IMR-90 (cell line): ENCODE data around the gene TMEM252. TPM values are rescaled to one million over a fixed set of nuclear protein-coding genes. Genes with fewer than 3 reads are reported as not detected.

ENCODE experiments used
- ATAC-seq: fragments of 200-7000 bp; cut with Tn5 transposase; 2 replicates; pipeline ENCODE4 v1.9.1; 2020; ENCODE audit warnings: low read depth, mild to moderate bottlenecking, moderate library complexity
- BruUV-seq: library from RNA; stranded (reverse); fragments of 400-500 nt; replicated peaks from 2 replicates; lab custom pipeline; 2021; lab: Mats Ljungman, UMichigan
- CTCF ChIA-PET: fragments of 300-600 bp; formaldehyde crosslinking; extraction: SDS; loops from one replicate; lab custom pipeline; 2021; ENCODE audit warnings: antibody characterized with exemption; lab: Yijun Ruan, JAX
- POLR2A ChIA-PET: fragments of 300-600 bp; sonication (Branson Sonifier 250); formaldehyde crosslinking; loops from one replicate; lab custom pipeline; 2022; ENCODE audit warnings: antibody characterized with exemption; ENCODE audit not compliant: unreplicated experiment; lab: Charles Lee
- DNase-seq: peaks from one replicate; pipeline ENCODE4 v3.0.0; 2013
- H2AFZ ChIP-seq: replicated peaks from 2 replicates; pipeline ENCODE3; 2013; ENCODE audit warnings: low read length, mild to moderate bottlenecking; ENCODE audit not compliant: poor library complexity
- H2AK5ac ChIP-seq: 2 replicates; pipeline ENCODE4 v1.6.1; 2013; ENCODE audit warnings: low read depth, low read length, inconsistent platforms
- H2AK9ac ChIP-seq: replicated peaks from 2 replicates; pipeline ENCODE3; 2013; ENCODE audit warnings: mild to moderate bottlenecking, low read depth, low read length, moderate library complexity; ENCODE audit not compliant: poor library complexity
- H2BK120ac ChIP-seq: 2 replicates; pipeline ENCODE4 v1.6.1; 2013; ENCODE audit warnings: low read depth, low read length, inconsistent platforms
- H2BK15ac ChIP-seq: 3 replicates; pipeline ENCODE4 v1.6.1; 2013; ENCODE audit warnings: low read depth, low read length, inconsistent platforms
- H2BK20ac ChIP-seq: 2 replicates; pipeline ENCODE4 v1.6.1; 2013; ENCODE audit warnings: low read depth, mild to moderate bottlenecking, inconsistent platforms, low read length, moderate library complexity
- H2BK5ac ChIP-seq: 2 replicates; pipeline ENCODE4 v1.6.1; 2013; ENCODE audit warnings: mild to moderate bottlenecking, low read depth, low read length, inconsistent platforms; ENCODE audit not compliant: poor library complexity, severe bottlenecking
- H3K14ac ChIP-seq: replicated peaks from 2 replicates; pipeline ENCODE4 v1.6.1; 2013; ENCODE audit warnings: low read depth, low read length, inconsistent platforms
- H3K18ac ChIP-seq: 2 replicates; pipeline ENCODE4 v1.6.1; 2013; ENCODE audit warnings: low read depth, low read length, control low read depth
- H3K23ac ChIP-seq: 2 replicates; pipeline ENCODE4 v1.6.1; 2013; ENCODE audit warnings: low read depth, low read length, inconsistent platforms
- H3K27ac ChIP-seq: 2 replicates; pipeline ENCODE4 v1.5.1; 2013; ENCODE audit warnings: mild to moderate bottlenecking, control low read depth, low read length; ENCODE audit not compliant: insufficient read depth
- H3K27me3 ChIP-seq: 2 replicates; pipeline ENCODE4 v1.6.1; 2013; ENCODE audit warnings: low read length; ENCODE audit not compliant: control insufficient read depth, insufficient read depth
- H3K36me3 ChIP-seq: 2 replicates; pipeline ENCODE4 v1.6.1; 2013; ENCODE audit warnings: low read length, mixed read lengths; ENCODE audit not compliant: control insufficient read depth, insufficient read depth
- H3K4ac ChIP-seq: 2 replicates; pipeline ENCODE4 v1.6.1; 2013; ENCODE audit warnings: low read depth, low read length, inconsistent platforms
- H3K4me1 ChIP-seq: 2 replicates; pipeline ENCODE4 v1.6.1; 2013; ENCODE audit warnings: low read length, mixed read lengths; ENCODE audit not compliant: control insufficient read depth, insufficient read depth
- H3K4me2 ChIP-seq: 2 replicates; pipeline ENCODE4 v1.6.1; 2013; ENCODE audit warnings: low read depth, mild to moderate bottlenecking, control low read depth, low read length, moderate library complexity
- H3K4me3 ChIP-seq: 2 replicates; pipeline ENCODE4 v1.5.1; 2013; ENCODE audit warnings: low read depth, mild to moderate bottlenecking, control low read depth, low read length, moderate library complexity; ENCODE audit not compliant: insufficient read depth
- H3K56ac ChIP-seq: 2 replicates; pipeline ENCODE4 v1.6.1; 2013; ENCODE audit warnings: low read length, inconsistent platforms; ENCODE audit not compliant: insufficient read depth; ENCODE audit errors: extremely low read depth
- H3K79me1 ChIP-seq, 2 experiments: 2 replicates each; pipeline ENCODE4 v1.6.1; 2013; ENCODE audit warnings: low read length in 2 of 2, inconsistent platforms in 1 of 2, low read depth in 1 of 2
- H3K9ac ChIP-seq: 2 replicates; pipeline ENCODE4 v1.6.1; 2013; ENCODE audit warnings: low read depth, low read length, control low read depth
- H3K9me1 ChIP-seq: 2 replicates; pipeline ENCODE4 v1.6.1; 2013; ENCODE audit warnings: low read length, inconsistent platforms; ENCODE audit not compliant: insufficient read depth
- H3K9me3 ChIP-seq: 2 replicates; pipeline ENCODE4 v1.6.1; 2013; ENCODE audit warnings: low read length; ENCODE audit not compliant: control insufficient read depth, insufficient read depth
- H4K20me1 ChIP-seq: 2 replicates; pipeline ENCODE4 v1.6.1; 2013; ENCODE audit warnings: low read length, inconsistent platforms; ENCODE audit not compliant: insufficient read depth
- H4K5ac ChIP-seq: 2 replicates; pipeline ENCODE4 v1.6.1; 2013; ENCODE audit warnings: mild to moderate bottlenecking, low read depth, low read length, control low read depth
- H4K8ac ChIP-seq, 2 experiments: 2 replicates each; pipeline ENCODE4 v1.6.1; 2013; ENCODE audit warnings: low read depth in 2 of 2, low read length in 2 of 2, control low read depth in 1 of 2, inconsistent platforms in 1 of 2
- H4K91ac ChIP-seq: 2 replicates; pipeline ENCODE4 v1.6.1; 2013; ENCODE audit warnings: low read depth, low read length, inconsistent platforms; ENCODE audit not compliant: insufficient read depth
- CEBPB ChIP-seq: IDR thresholded peaks from 2 replicates; pipeline ENCODE4 v1.6.1; 2012; ENCODE audit warnings: low read depth, low read length, improper control_type of control experiment
- FOS ChIP-seq: fragments of 150-350 bp; IDR thresholded peaks from 2 replicates; pipeline ENCODE4 v1.6.1; 2016; ENCODE audit warnings: low read depth, low read length
- MXI1 ChIP-seq: IDR thresholded peaks from 2 replicates; pipeline ENCODE4 v1.6.1; 2012; ENCODE audit warnings: low read depth, mild to moderate bottlenecking, low read length, moderate library complexity, borderline replicate concordance
- POLR2A ChIP-seq: IDR thresholded peaks from 2 replicates; pipeline ENCODE4 v1.6.1; 2012; ENCODE audit warnings: mild to moderate bottlenecking, low read depth, low read length
- RAD21 ChIP-seq: IDR thresholded peaks from 2 replicates; pipeline ENCODE4 v1.6.1; 2012; ENCODE audit warnings: low read length, improper control_type of control experiment
- RCOR1 ChIP-seq: IDR thresholded peaks from 2 replicates; pipeline ENCODE4 v1.6.1; 2012; ENCODE audit warnings: mild to moderate bottlenecking, low read length, improper control_type of control experiment; ENCODE audit not compliant: insufficient replicate concordance
- RFX5 ChIP-seq: IDR thresholded peaks from 2 replicates; pipeline ENCODE4 v1.8.0; 2012; ENCODE audit warnings: low read depth, mild to moderate bottlenecking, low read length, moderate library complexity
- SMC3 ChIP-seq: fragments of 150-350 bp; IDR thresholded peaks from 2 replicates; pipeline ENCODE4 v1.6.1; 2016; ENCODE audit warnings: low read depth, mild to moderate bottlenecking, antibody characterized with exemption, low read length, moderate library complexity
- WGBS, 2 experiments: methylation state at CpG; one replicate each; pipeline versions ENCODE4 v1.1.5 to v1.1.7; 2013; ENCODE audit warnings: missing lambda C conversion rate in 2 of 2; ENCODE audit not compliant: insufficient read length in 1 of 2; ENCODE audit errors: extremely low coverage in 2 of 2; 5-methylcytosine and 5-hydroxymethylcytosine counted together
- dilution Hi-C: fragments of 300-500 bp; cut with HindIII; formaldehyde crosslinking; loops from one replicate; pipeline ENCODE4 v1.14.3; 2018; ENCODE audit warnings: low sequenced_read_pairs; ENCODE audit not compliant: unreplicated experiment
- in situ Hi-C: fragments of 300-500 bp; cut with MboI; formaldehyde crosslinking; loops from 3 replicates; pipeline ENCODE4 v1.14.3; 2019; ENCODE audit warnings: low sequenced_read_pairs, inconsistent platforms, mixed read lengths
- intact Hi-C: fragments of 100-400 bp; cut with micrococcal nuclease; formaldehyde crosslinking; loops from 2 replicates; pipeline ENCODE4 v1.10.0; 2022
- polyA plus RNA-seq, 3 experiments: library from polyadenylated mRNA; depleted of rRNA; stranded (reverse); fragments of >200 nt; gene quantifications; 2 replicates each; pipeline ENCODE4 v1.2.3, GENCODE V29; 2012; ENCODE audit warnings: low replicate concordance in 1 of 3
- total RNA-seq: library from RNA; depleted of rRNA; stranded (reverse); fragments of >200 nt; gene quantifications from 2 replicates; pipeline ENCODE4 v1.2.3, GENCODE V29; 2012

The TMEM252 gene
- total and polyA plus RNA-seq, 2 of the 4 experiments (the other 2 are of a cell fraction): not detected

DNA sequence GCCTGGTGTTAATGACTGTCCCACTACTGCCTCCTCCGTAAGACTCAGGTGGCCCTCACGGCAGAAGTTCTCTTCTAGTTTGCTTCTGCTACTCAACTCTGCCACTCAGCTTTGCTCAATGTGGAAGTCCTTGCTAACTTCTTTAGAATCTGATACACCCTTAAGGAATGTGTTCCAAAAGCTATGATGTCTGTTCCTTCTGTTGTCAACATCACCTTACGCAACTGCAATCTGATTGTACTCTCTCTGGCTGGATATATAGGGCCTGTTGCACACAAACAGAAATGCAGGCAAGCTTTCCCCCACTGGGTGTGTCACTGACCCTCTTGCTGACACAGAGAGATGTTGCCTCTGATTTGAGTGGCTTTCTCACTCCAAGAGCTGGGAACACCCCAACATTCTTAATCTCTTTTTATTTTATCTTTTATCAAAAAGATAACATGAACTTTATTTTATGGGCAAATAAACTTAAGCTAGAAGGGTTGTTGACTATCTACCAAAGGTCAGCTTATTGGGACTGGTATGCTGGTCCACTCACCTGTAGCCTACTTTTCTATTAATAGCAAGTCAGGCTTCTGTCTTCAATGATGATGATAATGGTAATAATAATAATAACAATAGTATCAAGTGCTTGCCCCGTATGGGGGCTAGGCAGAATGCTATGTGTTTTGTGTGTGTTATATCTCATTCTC, 25.2 kb downstream of the TMEM252 start:
- TF ChIP-seq RCOR1 (no peak), POLR2A (no peak), MXI1 (no peak), CEBPB (peak; percentile 96), SMC3 (no peak), RFX5 (no peak), FOS (peak; percentile 42; the same call in 1 of the 2 replicates), RAD21 (no peak)
- no peak overlapping the region for H2BK20ac ChIP-seq
- intact Hi-C loops: loop anchor here (5.0 kb wide), 1 partner anchor 52 kb away; no protein-coding TSS in a partner anchor
- H2AK5ac ChIP-seq: no peak overlapping the region
- H3K18ac ChIP-seq: no peak overlapping the region
- no peak overlapping the region for H3K14ac ChIP-seq
- H4K5ac ChIP-seq: no peak overlapping the region
- H3K9me3 ChIP-seq: peaks cover 3% of the 10 kb centered on the region; the same call in 1 of the 2 replicates
- no peak overlapping the region for H3K9ac ChIP-seq
- no peak overlapping the region for H4K91ac ChIP-seq
- no peak overlapping the region for H2AK9ac ChIP-seq
- no peaks in the 10 kb centered on the region for H3K9me1 ChIP-seq
- ChIA-PET POLR2A (no interaction called here), CTCF (interaction anchor here (1.0 kb wide), 1 partner anchor 9 kb away, joined by 3 read pairs; no protein-coding TSS in a partner anchor)
- H3K79me1 ChIP-seq: no peaks in the 10 kb centered on the region
- no CpG with 5 or more reads among the region's 4 CpGs for WGBS, 2 experiments
- no peak overlapping the region for H2AFZ ChIP-seq
- H3K4me1 ChIP-seq: peaks cover 2% of the 10 kb centered on the region
- dilution Hi-C loops: no loop called here
- H2BK15ac ChIP-seq: no peak overlapping the region
- no peaks in the 10 kb centered on the region for H3K36me3 ChIP-seq
- no peaks in the 10 kb centered on the region for H3K27me3 ChIP-seq
- H2BK120ac ChIP-seq: no peak overlapping the region
- DNase-seq (peak; percentile 87), ATAC-seq (peak; percentile 79)
- no peak overlapping the region for H3K56ac ChIP-seq
- H3K23ac ChIP-seq: no peak overlapping the region
- no peaks in the 10 kb centered on the region for H4K20me1 ChIP-seq
- H3K4ac ChIP-seq: no peak overlapping the region
- no peak overlapping the region for H2BK5ac ChIP-seq
- in situ Hi-C loops: no loop called here
- no TSS peak for BruUV-seq
- H3K27ac ChIP-seq: no peak overlapping the region
- peak overlapping the region; percentile 44; the same call in 1 of the 2 replicates for H3K4me2 ChIP-seq
- H4K8ac ChIP-seq: no peak overlapping the region
- no peak overlapping the region for H3K4me3 ChIP-seq
